ENCODE data around the gene RPL22.

The RPL22 gene

DNA sequence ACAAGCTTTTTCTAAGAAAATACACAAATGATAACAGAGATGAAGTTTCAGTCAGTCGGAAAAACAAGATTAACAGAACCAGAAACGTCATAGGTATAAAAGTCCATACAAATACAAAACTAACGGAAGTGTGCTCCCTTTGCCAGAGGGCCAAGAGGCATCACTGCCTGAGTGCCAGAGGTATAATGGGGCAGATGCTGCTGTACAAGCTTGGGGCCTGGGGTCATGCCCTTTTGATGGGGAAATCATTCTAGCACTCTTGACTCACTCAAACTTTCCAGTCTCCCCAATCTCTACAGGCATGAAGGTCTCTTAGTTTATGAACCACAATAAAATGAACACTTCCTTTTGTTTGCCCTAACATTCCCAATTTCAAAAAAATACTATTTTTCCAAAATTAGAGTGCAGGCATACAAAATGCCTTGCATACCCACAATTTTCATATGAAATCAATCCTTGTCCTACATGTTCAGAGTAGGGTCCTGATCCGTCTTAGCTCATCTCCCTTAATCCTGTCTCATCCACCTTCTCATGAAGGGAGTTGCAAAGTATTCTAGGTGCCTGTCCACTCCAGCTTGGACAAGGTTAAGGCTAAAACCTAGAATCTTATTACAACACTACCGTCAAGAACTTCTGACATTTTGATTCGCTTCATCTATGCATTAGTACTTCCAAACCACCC is 1.5 kb downstream of the RPL22 start:
- peaks cover 8% of the 10 kb centered on the region for H3K36me3 ChIP-seq (replicated peaks; ENCODE audit: insufficient read depth, low read length)
- H3K4me3 ChIP-seq (ENCODE audit: low read length): peak overlapping the region; percentile 97
- no peaks in the 10 kb centered on the region for H3K9me2 ChIP-seq (replicated peaks; ENCODE audit: insufficient read depth, low read length)
- no peaks in the 10 kb centered on the region for H3K9me3 ChIP-seq (replicated peaks; ENCODE audit: insufficient read depth, low read length)
- peaks cover 19% of the 10 kb centered on the region for H3K4me1 ChIP-seq (ENCODE audit: low read length)
- DNase-seq: no peak
- H3K27ac ChIP-seq (ENCODE audit: low read length): no peak overlapping the region
- H4K20me1 ChIP-seq (ENCODE audit: insufficient read depth, low read length): 0 out of 2 replicates have a peak, but pooled peaks cover 13% of the 10 kb centered on the region
- no peaks in the 10 kb centered on the region for H3K27me3 ChIP-seq (replicated peaks; ENCODE audit: insufficient read depth, low read length)
- H3F3A ChIP-seq (ENCODE audit: insufficient read depth, low read length): no peaks in the 10 kb centered on the region
- H3K79me2 ChIP-seq (ENCODE audit: low read length): peaks cover 63% of the 10 kb centered on the region
- H3K9ac ChIP-seq (ENCODE audit: low read length): peak overlapping the region; percentile 98; the same call in 1 of the 2 replicates
- no peak overlapping the region for H2AFZ ChIP-seq (ENCODE audit: low read length)
- H3K4me2 ChIP-seq (ENCODE audit: low read depth, low read length): peak overlapping the region; percentile 85
- no peak for TF ChIP-seq EZH2phosphoT487 (IDR thresholded peaks at IDR 0.05; ENCODE audit: low read length)
- no peak for TF ChIP-seq EZH2 (optimal IDR thresholded peaks at IDR 0.05; ENCODE audit: low read depth, low read length)
- TF ChIP-seq CTCF (IDR thresholded peaks at IDR 0.05; ENCODE audit: low read length): no peak

- Histone ChIP-seq H3K9me2 (replicated peaks; ENCODE audit: insufficient read depth, low read length) (no peaks in the 10 kb centered on the region), H3K4me2 (ENCODE audit: low read depth, low read length) (no peak overlapping the region), H3K9ac (ENCODE audit: low read length) (no peak overlapping the region), H3K27ac (ENCODE audit: low read length) (no peak overlapping the region), H3K36me3 (replicated peaks; ENCODE audit: insufficient read depth, low read length) (peaks cover 8% of the 10 kb centered on the region; the same call in 1 of the 2 replicates), H3K9me3 (replicated peaks; ENCODE audit: insufficient read depth, low read length) (no peaks in the 10 kb centered on the region), H3F3A (ENCODE audit: insufficient read depth, low read length) (no peaks in the 10 kb centered on the region), H3K27me3 (replicated peaks; ENCODE audit: insufficient read depth, low read length) (no peaks in the 10 kb centered on the region), H4K20me1 (ENCODE audit: insufficient read depth, low read length) (peaks cover 33% of the 10 kb centered on the region), H3K4me3 (ENCODE audit: low read length) (no peak overlapping the region), H3K79me2 (ENCODE audit: low read length) (peaks cover 85% of the 10 kb centered on the region), H2AFZ (ENCODE audit: low read length) (no peak overlapping the region), H3K4me1 (ENCODE audit: low read length) (no peaks in the 10 kb centered on the region)
- TF ChIP-seq CTCF (IDR thresholded peaks at IDR 0.05; ENCODE audit: low read length) (no peak), EZH2 (optimal IDR thresholded peaks at IDR 0.05; ENCODE audit: low read depth, low read length) (no peak), EZH2phosphoT487 (IDR thresholded peaks at IDR 0.05; ENCODE audit: low read length) (no peak)
- DNase-seq: no peak
Measured at GRCh38 chr1:6191968-6192367, 7.4 kb downstream of the RPL22 start.

DNA sequence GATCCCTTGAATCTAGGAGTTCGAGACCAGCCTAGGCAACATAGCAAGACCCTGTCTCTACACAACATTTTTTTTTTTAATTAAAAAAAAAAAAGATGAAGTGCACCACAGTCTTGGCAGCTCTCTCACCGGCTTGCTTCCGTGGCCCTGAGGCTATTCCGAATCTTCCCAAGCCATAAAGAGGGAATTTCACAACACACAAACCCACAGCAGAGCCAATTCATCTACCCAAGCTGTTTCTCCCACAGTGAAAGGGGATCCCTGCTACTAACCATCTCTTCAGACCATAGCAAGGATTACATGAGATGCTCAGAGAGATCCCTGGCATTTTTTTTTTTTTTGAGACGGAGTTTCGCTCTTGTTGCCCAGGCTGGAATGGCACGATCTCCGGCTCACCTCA is 10.9 kb downstream of the RPL22 start:
- Histone ChIP-seq H3K36me3 (replicated peaks; ENCODE audit: insufficient read depth, low read length) (peaks cover 2% of the 10 kb centered on the region; the same call in 1 of the 2 replicates), H3K4me2 (ENCODE audit: low read depth, low read length) (no peak overlapping the region), H3K4me3 (ENCODE audit: low read length) (no peak overlapping the region), H3F3A (ENCODE audit: insufficient read depth, low read length) (peaks cover 11% of the 10 kb centered on the region), H3K9me3 (replicated peaks; ENCODE audit: insufficient read depth, low read length) (no peaks in the 10 kb centered on the region), H2AFZ (ENCODE audit: low read length) (no peak overlapping the region), H3K27me3 (replicated peaks; ENCODE audit: insufficient read depth, low read length) (no peaks in the 10 kb centered on the region), H3K9ac (ENCODE audit: low read length) (no peak overlapping the region), H3K4me1 (ENCODE audit: low read length) (no peaks in the 10 kb centered on the region), H4K20me1 (ENCODE audit: insufficient read depth, low read length) (peaks cover 44% of the 10 kb centered on the region), H3K27ac (ENCODE audit: low read length) (no peak overlapping the region), H3K9me2 (replicated peaks; ENCODE audit: insufficient read depth, low read length) (no peaks in the 10 kb centered on the region), H3K79me2 (ENCODE audit: low read length) (peaks cover 55% of the 10 kb centered on the region)
- TF ChIP-seq EZH2phosphoT487 (IDR thresholded peaks at IDR 0.05; ENCODE audit: low read length): no peak
- no peak for TF ChIP-seq CTCF (IDR thresholded peaks at IDR 0.05; ENCODE audit: low read length)
- no peak for TF ChIP-seq EZH2 (optimal IDR thresholded peaks at IDR 0.05; ENCODE audit: low read depth, low read length)
- DNase-seq: no peak

Measured in MM.1S (cell line).